BJ (cell line): ENCODE measurements around the gene SPEG. TPM values are rescaled to one million over a fixed set of nuclear protein-coding genes. Genes with fewer than 3 reads are reported as not detected.

Source experiments
- CTCF ChIA-PET: fragments of 350-600 bp; formaldehyde crosslinking; extraction: SDS; loops from one replicate; lab custom pipeline; 2021; ENCODE audit warnings: antibody characterized with exemption, inconsistent platforms; lab: Yijun Ruan, JAX
- POLR2A ChIA-PET: fragments of 300-600 bp; sonication (Branson Sonifier 250); formaldehyde crosslinking; extraction: SDS; loops from one replicate; lab custom pipeline; 2021; ENCODE audit warnings: antibody characterized with exemption; lab: Charles Lee
- DNase-seq: peaks from one replicate; pipeline ENCODE4 v3.0.0-alpha.2; 2011; ENCODE audit warnings: low read depth
- H3K27me3 ChIP-seq: 2 replicates; pipeline ENCODE4 v1.6.0; 2011; ENCODE audit warnings: low read length; ENCODE audit not compliant: control insufficient read depth, insufficient read depth
- H3K36me3 ChIP-seq: 2 replicates; pipeline ENCODE4 v1.5.1; 2011; ENCODE audit warnings: low read length; ENCODE audit not compliant: control insufficient read depth, insufficient read depth
- H3K4me3 ChIP-seq: 2 replicates; pipeline ENCODE4 v1.5.1; 2011; ENCODE audit warnings: low read depth, mild to moderate bottlenecking, control low read depth, low read length
- polyA plus RNA-seq: library from polyadenylated mRNA; depleted of rRNA; stranded (reverse); fragments of >200 nt; gene quantifications from 2 replicates; pipeline ENCODE4 v1.2.3, GENCODE V29; 2011
- TF ChIP-seq, protein P1 (sequence below): IDR thresholded peaks from 2 replicates; pipeline ENCODE4 v1.5.1; 2011; ENCODE audit warnings: low read depth, mild to moderate bottlenecking, control low read depth, inconsistent platforms, low read length, moderate library complexity; ENCODE audit not compliant: insufficient read depth

SPEG gene
- polyA plus RNA-seq, 1 experiment, result 69.9 TPM

DNA sequence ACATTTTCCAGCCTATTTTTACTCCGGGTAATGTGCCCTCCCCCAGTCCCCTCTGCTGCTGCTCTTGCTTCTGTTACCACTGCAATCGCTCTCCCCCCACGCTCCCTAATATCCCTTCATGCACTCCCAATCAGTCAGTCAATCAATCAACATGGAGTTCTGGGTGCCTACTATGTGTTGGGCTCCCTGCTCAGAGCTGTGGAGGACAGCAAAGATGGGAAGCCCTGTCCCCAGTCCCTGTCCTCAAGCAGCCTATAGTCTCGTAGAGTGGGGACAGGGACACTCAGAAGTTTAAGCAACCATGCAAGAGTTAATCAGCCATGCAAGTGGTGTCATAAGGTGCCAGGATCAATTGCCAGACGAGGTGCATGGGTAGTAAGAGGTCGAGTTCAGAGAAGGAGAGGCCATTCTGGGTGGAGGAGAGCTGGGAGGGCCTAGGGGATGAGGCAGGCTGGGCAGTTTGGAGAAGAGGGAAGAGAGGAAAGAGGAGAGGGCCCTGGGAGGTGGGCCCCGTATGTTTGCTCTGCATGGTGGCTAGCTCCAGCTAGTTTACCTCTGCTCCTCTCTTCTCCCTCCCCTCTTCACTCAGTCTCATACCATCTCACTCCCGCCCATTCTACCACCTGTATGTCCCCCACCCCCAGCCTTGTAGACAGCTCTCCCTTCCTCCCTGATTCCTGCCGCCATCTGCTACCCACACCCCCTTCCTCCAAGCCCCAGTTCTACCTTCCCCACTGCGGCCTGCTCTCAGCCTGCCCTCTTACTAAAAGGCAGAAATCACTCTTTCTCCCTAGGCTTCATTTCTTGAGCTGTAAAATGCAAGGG is 83.5 kb downstream of the SPEG start:
- Histone ChIP-seq H3K27me3 (peaks cover 13% of the 10 kb centered on the region), H3K36me3 (no peaks in the 10 kb centered on the region), H3K4me3 (no peak overlapping the region)
- CTCF ChIA-PET, result interaction anchor here (0.6 to 42.0 kb wide), 6 partner anchors 7 to 115 kb away, joined by 3 to 872 read pairs (median 3); partner anchors contain the start of genes ASIC4, CHPF, GMPPA and TMEM198
- POLR2A ChIA-PET, result no interaction called here
- TF ChIP-seq, protein P1, sequence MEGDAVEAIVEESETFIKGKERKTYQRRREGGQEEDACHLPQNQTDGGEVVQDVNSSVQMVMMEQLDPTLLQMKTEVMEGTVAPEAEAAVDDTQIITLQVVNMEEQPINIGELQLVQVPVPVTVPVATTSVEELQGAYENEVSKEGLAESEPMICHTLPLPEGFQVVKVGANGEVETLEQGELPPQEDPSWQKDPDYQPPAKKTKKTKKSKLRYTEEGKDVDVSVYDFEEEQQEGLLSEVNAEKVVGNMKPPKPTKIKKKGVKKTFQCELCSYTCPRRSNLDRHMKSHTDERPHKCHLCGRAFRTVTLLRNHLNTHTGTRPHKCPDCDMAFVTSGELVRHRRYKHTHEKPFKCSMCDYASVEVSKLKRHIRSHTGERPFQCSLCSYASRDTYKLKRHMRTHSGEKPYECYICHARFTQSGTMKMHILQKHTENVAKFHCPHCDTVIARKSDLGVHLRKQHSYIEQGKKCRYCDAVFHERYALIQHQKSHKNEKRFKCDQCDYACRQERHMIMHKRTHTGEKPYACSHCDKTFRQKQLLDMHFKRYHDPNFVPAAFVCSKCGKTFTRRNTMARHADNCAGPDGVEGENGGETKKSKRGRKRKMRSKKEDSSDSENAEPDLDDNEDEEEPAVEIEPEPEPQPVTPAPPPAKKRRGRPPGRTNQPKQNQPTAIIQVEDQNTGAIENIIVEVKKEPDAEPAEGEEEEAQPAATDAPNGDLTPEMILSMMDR, result no peak
- no peak for DNase-seq

GRCh38 chr2:219519526-219519916 is 84.9 kb downstream of the SPEG start:
- no peaks in the 10 kb centered on the region for H3K36me3 ChIP-seq
- no peak for DNase-seq
- H3K27me3 ChIP-seq, result peaks cover 5% of the 10 kb centered on the region
- H3K4me3 ChIP-seq, result no peak overlapping the region
- ChIA-PET POLR2A (interaction anchor here (1.1 kb wide), 1 partner anchor 66 kb away, joined by 8 read pairs; no protein-coding TSS in a partner anchor), CTCF (interaction anchor here (1.0 to 42.0 kb wide), 8 partner anchors 9 to 116 kb away, joined by 3 to 872 read pairs (median 10); partner anchors contain the start of genes ASIC4, CHPF, GMPPA and TMEM198)
- TF ChIP-seq, protein P1, result no peak

DNA sequence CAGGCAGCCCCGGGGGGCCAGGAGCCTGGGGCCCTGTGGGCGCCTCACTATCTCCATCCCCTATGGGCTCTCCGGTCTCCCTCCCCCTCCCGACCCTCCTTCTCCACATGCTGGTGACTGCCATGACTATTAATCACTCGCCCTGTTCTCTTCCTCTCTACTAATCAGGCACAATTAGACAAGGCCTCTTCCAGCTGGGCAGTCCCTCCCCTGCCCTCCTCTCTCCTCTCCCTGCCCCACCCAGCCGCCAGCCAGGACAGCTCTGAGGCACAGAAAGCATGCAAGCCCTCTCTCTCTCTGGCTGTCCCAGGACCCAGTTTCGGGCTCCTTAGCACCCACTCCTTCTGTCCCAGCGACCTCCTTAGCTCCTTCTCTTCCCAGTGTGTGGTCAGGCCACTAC is 85.4 kb downstream of the SPEG start:
- ChIA-PET POLR2A (interaction anchor here (0.6 to 1.1 kb wide), 2 partner anchors 10 to 67 kb away, joined by 5 to 8 read pairs; no protein-coding TSS in a partner anchor), CTCF (interaction anchor here (0.9 to 42.0 kb wide), 14 partner anchors 8 to 243 kb away, joined by 3 to 872 read pairs (median 6); partner anchors contain the start of genes ASIC4, CHPF, GMPPA and TMEM198)
- no peak for DNase-seq
- no peak overlapping the region for H3K4me3 ChIP-seq
- H3K27me3 ChIP-seq, result peaks cover 5% of the 10 kb centered on the region
- no peaks in the 10 kb centered on the region for H3K36me3 ChIP-seq
- TF ChIP-seq, protein P1, result no peak

- TF ChIP-seq, protein P1, result peak; percentile 96
- Histone ChIP-seq H3K4me3 (no peak overlapping the region), H3K27me3 (peaks cover 1% of the 10 kb centered on the region; the same call in 1 of the 2 replicates), H3K36me3 (no peaks in the 10 kb centered on the region)
- ChIA-PET CTCF (interaction anchor here (0.5 to 42.0 kb wide), 23 partner anchors 7 to 244 kb away, joined by 3 to 872 read pairs (median 5); partner anchors contain the start of genes ASIC4, CHPF, GMPPA and TMEM198), POLR2A (interaction anchor here (0.6 kb wide), 1 partner anchor 22 kb away, joined by 4 read pairs; the partner anchor contains the start of gene CHPF)
- no peak for DNase-seq
Observed at GRCh38 chr2:219521066-219521880, 86.6 kb downstream of the SPEG start.
